GM12878 (cell line): Measurements from ENCODE around the gene AGT. TPM values are rescaled to one million over a fixed set of nuclear protein-coding genes. Genes with fewer than 3 reads are reported as not detected.

Source experiments
- ATAC-seq: fragments of 200-7000 bp; cut with Tn5 transposase; 3 replicates; pipeline ENCODE4 v1.9.1; 2020; ENCODE audit warnings: mild to moderate bottlenecking, moderate library complexity
- BruUV-seq: library from RNA; stranded (reverse); fragments of 400-500 nt; replicated peaks from 2 replicates; lab custom pipeline; 2021; lab: Mats Ljungman, UMichigan
- CTCF ChIA-PET: fragments of 300-600 bp; sonication (Branson Sonifier 250); formaldehyde crosslinking; extraction: SDS; loops from one replicate; lab custom pipeline; 2021; ENCODE audit warnings: inconsistent platforms; lab: Yijun Ruan, JAX
- POLR2A ChIA-PET: fragments of 350-600 bp; formaldehyde crosslinking; extraction: SDS; loops from one replicate; lab custom pipeline; 2021; ENCODE audit warnings: inconsistent platforms; lab: Charles Lee
- RAD21 ChIA-PET: fragments of 300-600 bp; sonication (Branson Sonifier 250); formaldehyde crosslinking; loops from one replicate; lab custom pipeline; 2023; ENCODE audit warnings: antibody characterized with exemption; ENCODE audit not compliant: unreplicated experiment; lab: Charles Lee
- SMC1A ChIA-PET: fragments of 300-600 bp; sonication (Branson Sonifier 250); formaldehyde crosslinking; loops from one replicate; lab custom pipeline; 2023; ENCODE audit not compliant: unreplicated experiment, uncharacterized antibody; lab: Charles Lee
- DNase-seq: peaks from one replicate; pipeline ENCODE4 v3.0.0-alpha.2; 2011; ENCODE audit warnings: low read depth, low spot score
- FAIRE-seq: peaks from 3 replicates; lab custom pipeline; 2011; peaks lifted over from hg19 to GRCh38; lab: Jason Lieb, UNC
- H2AFZ ChIP-seq: 2 replicates; pipeline ENCODE4 v1.6.0; 2011; ENCODE audit warnings: low read depth, low read length, control low read depth; ENCODE audit not compliant: control insufficient read depth
- H3K27ac ChIP-seq: 2 replicates; pipeline ENCODE4 v1.5.1; 2011; ENCODE audit warnings: control low read depth; ENCODE audit not compliant: control insufficient read depth, insufficient read depth
- H3K27me3 ChIP-seq, 2 experiments: replicated peaks in 1 of 2; 2 replicates each; pipeline versions ENCODE4 v1.6.0 to v1.6.1; 2011; ENCODE audit warnings: low read length in 1 of 2; ENCODE audit not compliant: control insufficient read depth in 2 of 2, insufficient read depth in 2 of 2
- H3K36me3 ChIP-seq, 2 experiments: 2 replicates each; pipeline ENCODE4 v1.5.1; 2011; ENCODE audit warnings: low read length in 1 of 2; ENCODE audit not compliant: control insufficient read depth in 2 of 2, insufficient read depth in 2 of 2
- H3K4me1 ChIP-seq: 2 replicates; pipeline ENCODE4 v1.6.1; 2011; ENCODE audit warnings: mild to moderate bottlenecking, low read length, moderate library complexity, mixed read lengths; ENCODE audit not compliant: control insufficient read depth, insufficient read depth
- H3K4me2 ChIP-seq: 2 replicates; pipeline ENCODE4 v1.6.0; 2011; ENCODE audit warnings: control low read depth; ENCODE audit not compliant: control insufficient read depth, insufficient read depth
- H3K4me3 ChIP-seq: fragments of 200-600 bp; sonication (generic); 2 replicates; pipeline ENCODE4 v1.5.1; 2016
- H3K79me2 ChIP-seq: 2 replicates; pipeline ENCODE4 v1.6.0; 2011; ENCODE audit warnings: low read length; ENCODE audit not compliant: control insufficient read depth, insufficient read depth
- H3K9ac ChIP-seq: 2 replicates; pipeline ENCODE4 v1.8.0; 2011; ENCODE audit warnings: low read length, control low read depth, mixed read lengths; ENCODE audit not compliant: control insufficient read depth, insufficient read depth
- H3K9me3 ChIP-seq: replicated peaks from 3 replicates; pipeline ENCODE4 v1.5.1; 2011; ENCODE audit warnings: mild to moderate bottlenecking, low read length; ENCODE audit not compliant: control insufficient read depth, insufficient read depth
- H4K20me1 ChIP-seq: 2 replicates; pipeline ENCODE4 v1.6.0; 2011; ENCODE audit not compliant: control insufficient read depth, insufficient read depth
- EP300 ChIP-seq, 2 experiments: fragments of 150-350 bp in 1 of 2; IDR thresholded peaks; 2 replicates each; pipeline ENCODE4 v1.6.1; 2011 to 2012; ENCODE audit warnings: low read depth in 2 of 2, low read length in 2 of 2, borderline replicate concordance in 1 of 2, improper control_type of control experiment in 1 of 2, inconsistent platforms in 1 of 2; ENCODE audit not compliant: control insufficient read depth in 1 of 2
- FOXM1 ChIP-seq: IDR thresholded peaks from 2 replicates; pipeline ENCODE4 v1.6.1; 2012; ENCODE audit warnings: low read depth, mild to moderate bottlenecking, inconsistent platforms, low read length, moderate library complexity
- HSF1 ChIP-seq: fragments of 150-350 bp; IDR thresholded peaks from 2 replicates; pipeline ENCODE4 v1.6.1; 2014; ENCODE audit warnings: mild to moderate bottlenecking, low read depth, low read length
- IKZF2 ChIP-seq, 2 experiments: fragments of 450-650 bp; IDR thresholded peaks; 2 replicates each; pipeline ENCODE4 v1.6.1; 2017; ENCODE audit warnings: mild to moderate bottlenecking in 2 of 2, moderate library complexity in 2 of 2
- IRF4 ChIP-seq: IDR thresholded peaks from 2 replicates; pipeline ENCODE4 v1.6.1; 2011; ENCODE audit warnings: low read depth, low read length
- JUNB ChIP-seq: IDR thresholded peaks from 2 replicates; pipeline ENCODE4 v1.6.1; 2016; ENCODE audit warnings: antibody characterized with exemption, mild to moderate bottlenecking
- MEF2B ChIP-seq: fragments of 450-650 bp; IDR thresholded peaks from 2 replicates; pipeline ENCODE4 v1.6.1; 2018; ENCODE audit warnings: mild to moderate bottlenecking, moderate library complexity; ENCODE audit not compliant: partially characterized antibody, poor library complexity, severe bottlenecking
- MTA2 ChIP-seq: fragments of 450-650 bp; IDR thresholded peaks from 2 replicates; pipeline ENCODE4 v1.6.1; 2016; ENCODE audit warnings: low read depth, mild to moderate bottlenecking, moderate library complexity
- PKNOX1 ChIP-seq: fragments of 450-650 bp; IDR thresholded peaks from 2 replicates; pipeline ENCODE4 v1.6.1; 2016; ENCODE audit warnings: mild to moderate bottlenecking
- SMARCA5 ChIP-seq: fragments of 450-650 bp; IDR thresholded peaks from 2 replicates; pipeline ENCODE4 v1.6.1; 2017; ENCODE audit warnings: mild to moderate bottlenecking
- SP1 ChIP-seq: IDR thresholded peaks from one replicate; pipeline ENCODE4 v1.6.1; 2011; ENCODE audit warnings: low read depth, low read length
- STAT3 ChIP-seq: IDR thresholded peaks from 2 replicates; pipeline ENCODE4 v1.6.1; 2011; ENCODE audit warnings: low read depth, low read length, improper control_type of control experiment
- SUZ12 ChIP-seq: fragments of 200-600 bp; sonication (generic); IDR thresholded peaks from one replicate; pipeline ENCODE4 v1.6.1; 2018; ENCODE audit warnings: antibody characterized with exemption, mild to moderate bottlenecking; ENCODE audit not compliant: unreplicated experiment
- ZNF24 ChIP-seq: fragments of 450-650 bp; IDR thresholded peaks from 2 replicates; pipeline ENCODE4 v1.6.1; 2017; ENCODE audit warnings: antibody characterized with exemption, mild to moderate bottlenecking
- WGBS: methylation state at CpG from one replicate; pipeline ENCODE4 v1.1.6; 2016; ENCODE audit warnings: low lambda C conversion rate; ENCODE audit not compliant: insufficient replicate concordance, insufficient coverage; ENCODE audit errors: missing lambda C conversion rate; 5-methylcytosine and 5-hydroxymethylcytosine counted together
- in situ Hi-C: fragments of 300-500 bp; cut with MboI; formaldehyde crosslinking; loops from 9 replicates; pipeline ENCODE4 v1.14.3; 2018; ENCODE audit warnings: mixed read lengths
- intact Hi-C: fragments of 100-400 bp; cut with micrococcal nuclease; formaldehyde crosslinking; loops from one replicate; pipeline ENCODE4 v1.14.2; 2022; ENCODE audit not compliant: unreplicated experiment
- polyA plus RNA-seq, 11 experiments: library from polyadenylated mRNA; depleted of rRNA in 4 of 11; unstranded in 6 of 11; stranded (reverse) in 5 of 11; fragments of >200 nt; fragmentation: Nextera tagmentation in 4 of 11; fragmentation: Illumina TruSeq in 1 of 11; extraction: Ambion mirVana in 4 of 11; extraction: Trizol in 1 of 11; gene quantifications; 1 replicate in 1 of 11; 2 replicates in 10 of 11; pipeline versions ENCODE4 v1.2.1 to v1.2.3, GENCODE V29; 2011 to 2016; ENCODE audit warnings: inconsistent platforms in 2 of 11, missing spikeins in 2 of 11, low read depth in 1 of 11
- total RNA-seq, 4 experiments: library from RNA; depleted of rRNA in 3 of 4; stranded (reverse); fragments of >200 nt in 3 of 4; fragmentation: Illumina TruSeq in 1 of 4; extraction: Trizol in 1 of 4; gene quantifications; 2 replicates each; pipeline versions ENCODE4 v1.2.1 to v1.2.3, GENCODE V29; 2013 to 2021
- TF ChIP-seq, protein P1 (sequence below): fragments of 450-650 bp; IDR thresholded peaks from 2 replicates; pipeline ENCODE4 v1.6.1; 2014; ENCODE audit warnings: mild to moderate bottlenecking

AGT gene
- total and polyA plus RNA-seq, 10 of the 15 experiments (the other 5 are each of a cell fraction or from before 2014, with no cell fraction given) = 0.69 TPM; not detected in 9

GRCh38 chr1:230750986-230751625, 37.2 kb upstream of the AGT start:
- no TSS peak for BruUV-seq
- SMC1A ChIA-PET = no interaction called here
- no peak overlapping the region for H3K4me2 ChIP-seq
- no peaks in the 10 kb centered on the region for H3K4me1 ChIP-seq
- H3K4me3 ChIP-seq = no peak overlapping the region
- H3K9me3 ChIP-seq = no peaks in the 10 kb centered on the region
- DNase-seq = no peak
- H3K27me3 ChIP-seq = no peaks in the 10 kb centered on the region; a peak in 1 of 4 replicates
- TF ChIP-seq EP300 (IDR thresholded peaks at IDR 0.05; ENCODE audit: borderline replicate concordance in 1 of 2, control insufficient read depth in 1 of 2, low read depth in 2 of 2, low read length in 2 of 2) (no peak), MTA2 (no peak), STAT3 (no peak), ZNF24 (no peak)
- TF ChIP-seq, all 136 proteins: peak for 0
- no peak for ATAC-seq
- POLR2A ChIA-PET = no interaction called here
- FAIRE-seq = no peak
- RAD21 ChIA-PET = no interaction called here
- Histone ChIP-seq H3K9ac (no peak overlapping the region), H4K20me1 (no peaks in the 10 kb centered on the region), H2AFZ (no peak overlapping the region), H3K36me3 (no peaks in the 10 kb centered on the region), H3K79me2 (no peaks in the 10 kb centered on the region), H3K27ac (no peak overlapping the region)
- in situ Hi-C loops (no loop called here), intact Hi-C loops (no loop called here)
- 24% methylated on average over 6 of the region's 6 CpGs for WGBS
- CTCF ChIA-PET = no interaction called here

GRCh38 chr1:230750576-230750975, 36.7 kb upstream of the AGT start:
- Histone ChIP-seq H4K20me1 (no peaks in the 10 kb centered on the region), H2AFZ (no peak overlapping the region), H3K27ac (no peak overlapping the region), H3K27me3 (no peaks in the 10 kb centered on the region; a peak in 1 of 4 replicates), H3K36me3 (no peaks in the 10 kb centered on the region), H3K9me3 (no peaks in the 10 kb centered on the region), H3K4me1 (no peaks in the 10 kb centered on the region), H3K4me3 (no peak overlapping the region), H3K9ac (no peak overlapping the region), H3K79me2 (no peaks in the 10 kb centered on the region), H3K4me2 (no peak overlapping the region)
- intact Hi-C loops (no loop called here), in situ Hi-C loops (no loop called here)
- no peak for ATAC-seq
- CTCF ChIA-PET = interaction anchor here (0.7 kb wide), 1 partner anchor 108 kb away, joined by 4 read pairs; no protein-coding TSS in a partner anchor
- SMC1A ChIA-PET = no interaction called here
- POLR2A ChIA-PET = no interaction called here
- WGBS = 54% methylated on average over 3 of the region's 5 CpGs
- RAD21 ChIA-PET = no interaction called here
- no peak for FAIRE-seq
- DNase-seq = no peak
- no TSS peak for BruUV-seq
- TF ChIP-seq SMARCA5 = no peak
- TF ChIP-seq SP1 = no peak
- no peak for TF ChIP-seq PKNOX1
- TF ChIP-seq IKZF2 (IDR thresholded peaks at IDR 0.05) = no peak
- no peak for TF ChIP-seq SUZ12
- TF ChIP-seq JUNB = no peak
- no peak for TF ChIP-seq IRF4
- TF ChIP-seq MEF2B = no peak
- TF ChIP-seq HSF1 = no peak
- TF ChIP-seq FOXM1 = no peak
- TF ChIP-seq, protein P1, sequence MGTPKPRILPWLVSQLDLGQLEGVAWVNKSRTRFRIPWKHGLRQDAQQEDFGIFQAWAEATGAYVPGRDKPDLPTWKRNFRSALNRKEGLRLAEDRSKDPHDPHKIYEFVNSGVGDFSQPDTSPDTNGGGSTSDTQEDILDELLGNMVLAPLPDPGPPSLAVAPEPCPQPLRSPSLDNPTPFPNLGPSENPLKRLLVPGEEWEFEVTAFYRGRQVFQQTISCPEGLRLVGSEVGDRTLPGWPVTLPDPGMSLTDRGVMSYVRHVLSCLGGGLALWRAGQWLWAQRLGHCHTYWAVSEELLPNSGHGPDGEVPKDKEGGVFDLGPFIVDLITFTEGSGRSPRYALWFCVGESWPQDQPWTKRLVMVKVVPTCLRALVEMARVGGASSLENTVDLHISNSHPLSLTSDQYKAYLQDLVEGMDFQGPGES = no peak
